GM12872 (cell line): ENCODE data around the gene ATF6B.
A peak's percentile ranks its signal among the peaks of the same experiment; 100 is the strongest.

ENCODE experiments used
- TF ChIP-seq, protein P1 (sequence below): IDR thresholded peaks from 3 replicates; pipeline ENCODE4 v1.5.1; 2011; ENCODE audit warnings: low read depth, mild to moderate bottlenecking, low read length, moderate library complexity; ENCODE audit not compliant: insufficient read depth

ATF6B gene

DNA sequence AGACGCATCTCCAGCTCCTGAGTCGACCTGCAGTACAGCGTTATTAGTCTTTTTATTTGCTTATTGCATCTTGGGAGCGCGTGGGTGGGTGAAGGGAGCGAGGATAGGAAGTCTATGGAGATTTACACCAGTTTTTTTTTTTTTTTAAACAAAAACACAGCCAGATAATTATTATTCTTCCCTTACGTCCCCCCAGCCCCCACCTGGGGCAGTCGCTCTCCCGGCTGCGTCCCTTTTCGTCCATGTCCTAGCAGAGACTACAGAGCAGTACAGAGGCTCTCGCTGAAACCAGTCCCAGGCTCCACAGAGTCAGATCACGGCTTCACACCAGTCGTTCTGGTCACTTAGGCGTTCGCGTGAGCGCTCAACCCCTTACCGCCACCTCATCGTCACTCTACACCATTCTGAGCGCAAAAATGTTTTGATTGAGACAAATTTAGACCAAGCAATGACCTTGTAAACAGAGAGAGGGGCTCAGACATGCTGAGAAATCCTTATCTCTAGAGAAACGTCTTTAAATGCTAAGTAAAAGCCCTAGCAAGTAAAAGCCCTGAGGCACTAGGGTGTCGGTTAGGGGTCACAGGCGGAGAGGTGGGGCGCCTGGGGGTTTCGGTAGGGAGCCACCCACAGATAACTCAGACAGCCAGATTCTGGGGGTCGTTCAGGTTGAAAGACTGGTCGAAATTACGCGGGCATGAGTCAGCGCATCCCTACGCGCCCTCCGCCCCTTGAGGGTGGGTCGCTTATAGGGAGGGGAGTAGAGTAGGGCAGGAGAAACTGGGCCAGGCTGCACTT is 24.9 kb upstream of the ATF6B start:
- TF ChIP-seq, protein P1, sequence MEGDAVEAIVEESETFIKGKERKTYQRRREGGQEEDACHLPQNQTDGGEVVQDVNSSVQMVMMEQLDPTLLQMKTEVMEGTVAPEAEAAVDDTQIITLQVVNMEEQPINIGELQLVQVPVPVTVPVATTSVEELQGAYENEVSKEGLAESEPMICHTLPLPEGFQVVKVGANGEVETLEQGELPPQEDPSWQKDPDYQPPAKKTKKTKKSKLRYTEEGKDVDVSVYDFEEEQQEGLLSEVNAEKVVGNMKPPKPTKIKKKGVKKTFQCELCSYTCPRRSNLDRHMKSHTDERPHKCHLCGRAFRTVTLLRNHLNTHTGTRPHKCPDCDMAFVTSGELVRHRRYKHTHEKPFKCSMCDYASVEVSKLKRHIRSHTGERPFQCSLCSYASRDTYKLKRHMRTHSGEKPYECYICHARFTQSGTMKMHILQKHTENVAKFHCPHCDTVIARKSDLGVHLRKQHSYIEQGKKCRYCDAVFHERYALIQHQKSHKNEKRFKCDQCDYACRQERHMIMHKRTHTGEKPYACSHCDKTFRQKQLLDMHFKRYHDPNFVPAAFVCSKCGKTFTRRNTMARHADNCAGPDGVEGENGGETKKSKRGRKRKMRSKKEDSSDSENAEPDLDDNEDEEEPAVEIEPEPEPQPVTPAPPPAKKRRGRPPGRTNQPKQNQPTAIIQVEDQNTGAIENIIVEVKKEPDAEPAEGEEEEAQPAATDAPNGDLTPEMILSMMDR, result no peak

DNA sequence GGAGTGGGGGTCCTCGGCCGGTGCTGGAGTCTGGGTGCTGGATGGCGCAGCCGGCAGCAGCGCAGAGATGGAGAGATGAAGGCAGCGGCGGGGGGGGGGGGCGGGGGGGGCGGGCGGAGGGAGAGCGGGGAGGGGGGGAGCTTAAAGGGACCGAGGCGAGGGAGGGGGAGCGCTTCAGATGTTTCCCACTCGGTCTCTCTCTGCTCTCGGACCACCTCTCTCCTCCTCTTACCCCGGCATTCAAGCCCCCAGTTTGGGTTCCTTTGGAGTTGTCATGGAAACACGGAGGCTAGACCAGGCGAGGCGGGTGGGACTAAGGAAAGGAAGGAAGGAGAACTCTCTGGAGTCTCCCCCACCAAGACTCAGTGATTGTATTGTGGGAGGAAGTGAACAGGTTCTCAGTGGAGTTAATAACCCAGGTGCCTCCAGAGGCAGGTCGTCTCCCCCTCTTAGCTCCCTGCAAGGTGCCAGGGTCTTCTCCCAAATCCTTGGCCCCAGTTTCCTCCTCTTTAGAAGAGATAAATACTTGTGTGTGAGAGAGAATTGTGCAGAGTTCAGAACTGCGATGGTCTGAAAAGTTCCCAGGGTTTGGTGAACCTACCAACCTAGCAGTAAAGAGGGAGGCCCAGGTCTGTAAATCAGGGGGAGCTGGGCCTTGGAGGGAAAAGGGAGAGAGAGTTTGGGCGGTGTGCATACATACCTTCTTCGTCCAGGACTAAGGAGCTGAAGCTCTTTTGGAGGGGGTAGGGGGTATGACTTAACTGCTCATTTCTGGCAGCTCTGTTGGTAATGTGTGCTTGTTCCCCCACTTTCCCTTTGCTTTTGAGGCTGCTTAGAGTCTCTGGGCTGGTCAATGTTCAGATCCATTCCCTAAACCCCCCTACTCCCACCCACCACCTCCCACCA is 24.1 kb upstream of the ATF6B start, which contains the start of gene PRRT1:
TSS of gene PRRT1 (minus strand) at position 77 of the 906 bp plus-strand sequence. CDS start 112 bp downstream, outside the sequence.
- TF ChIP-seq, protein P1, result no peak

DNA sequence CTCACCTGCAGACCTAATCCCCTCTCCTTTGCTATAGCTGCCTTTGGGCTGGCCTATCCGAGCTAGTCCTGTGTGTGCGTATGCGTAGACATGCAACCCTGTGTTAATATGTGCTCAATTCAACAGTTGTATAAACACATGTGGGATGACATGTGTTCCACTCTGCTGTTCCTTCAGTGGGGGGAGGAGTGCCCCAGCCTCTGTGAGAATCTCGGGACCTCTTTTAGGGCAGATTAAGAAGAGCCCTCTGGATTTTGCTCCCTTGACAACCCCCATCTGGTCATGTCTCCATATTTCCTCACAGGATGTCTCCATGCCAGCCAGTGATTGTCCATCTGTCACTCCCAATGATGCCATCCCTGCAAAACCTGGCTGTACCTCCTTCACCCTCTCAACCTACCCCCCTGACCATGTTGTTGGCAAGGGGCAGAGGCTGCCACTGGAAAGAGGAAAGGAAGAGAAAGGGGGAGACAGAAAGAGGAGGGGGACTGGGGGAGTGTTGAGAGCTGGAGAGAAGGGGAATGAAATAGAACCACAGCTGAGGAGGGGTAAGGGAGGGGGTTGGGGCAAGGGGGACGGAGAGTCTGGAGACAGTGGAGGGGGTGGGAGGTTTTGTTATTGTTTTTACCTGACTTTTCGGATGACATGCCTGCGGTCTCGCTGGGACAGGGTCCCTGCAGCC is 23.3 kb upstream of the ATF6B start:
- TF ChIP-seq, protein P1, result no peak

DNA sequence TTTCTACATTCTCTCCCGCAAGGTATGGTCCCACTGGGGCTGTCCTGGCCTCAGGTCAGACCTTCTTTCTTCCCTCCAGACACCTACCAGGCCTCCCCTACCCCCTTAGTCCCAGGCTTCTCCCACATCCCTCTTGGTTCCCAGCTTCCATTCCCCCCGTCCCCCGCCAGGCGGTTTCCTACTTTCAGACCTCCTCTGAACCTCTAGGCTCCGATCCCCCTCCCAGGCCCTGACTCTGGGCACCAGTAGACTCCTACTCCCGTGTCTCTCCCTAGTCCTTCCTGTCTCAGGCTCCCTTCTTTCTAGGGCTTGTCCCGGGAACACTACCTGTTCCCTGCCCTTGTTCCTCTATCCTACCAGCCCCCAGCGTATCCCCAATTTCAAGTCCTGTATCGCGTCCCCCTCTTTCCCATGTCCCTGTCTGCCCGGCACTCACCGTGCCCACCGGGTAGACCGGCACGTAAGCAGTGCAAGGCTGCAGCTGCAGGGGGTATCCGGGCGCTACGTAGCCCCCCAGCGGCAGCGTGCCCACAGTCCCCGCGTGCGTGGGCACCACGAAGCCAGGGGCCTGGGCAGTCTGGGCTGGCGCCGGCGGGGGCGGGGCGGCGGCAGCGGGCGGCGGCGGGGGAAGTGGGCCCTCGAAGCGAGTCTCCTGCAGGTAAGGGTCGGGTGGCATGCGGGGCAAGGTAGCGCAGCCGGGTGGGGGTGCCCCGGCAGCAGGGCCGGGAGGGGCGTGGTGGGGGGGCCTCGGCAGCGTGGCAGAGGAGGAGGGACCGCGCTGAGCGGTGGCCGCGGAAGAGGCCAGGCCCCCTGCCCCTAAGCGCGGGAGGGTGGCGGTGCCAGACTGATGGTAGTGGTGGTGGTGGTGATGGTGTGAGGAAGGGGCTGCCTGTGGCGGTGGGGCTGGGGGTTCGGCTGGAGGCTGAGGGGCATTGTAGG is 22.2 kb upstream of the ATF6B start:
- TF ChIP-seq, protein P1, result no peak

DNA sequence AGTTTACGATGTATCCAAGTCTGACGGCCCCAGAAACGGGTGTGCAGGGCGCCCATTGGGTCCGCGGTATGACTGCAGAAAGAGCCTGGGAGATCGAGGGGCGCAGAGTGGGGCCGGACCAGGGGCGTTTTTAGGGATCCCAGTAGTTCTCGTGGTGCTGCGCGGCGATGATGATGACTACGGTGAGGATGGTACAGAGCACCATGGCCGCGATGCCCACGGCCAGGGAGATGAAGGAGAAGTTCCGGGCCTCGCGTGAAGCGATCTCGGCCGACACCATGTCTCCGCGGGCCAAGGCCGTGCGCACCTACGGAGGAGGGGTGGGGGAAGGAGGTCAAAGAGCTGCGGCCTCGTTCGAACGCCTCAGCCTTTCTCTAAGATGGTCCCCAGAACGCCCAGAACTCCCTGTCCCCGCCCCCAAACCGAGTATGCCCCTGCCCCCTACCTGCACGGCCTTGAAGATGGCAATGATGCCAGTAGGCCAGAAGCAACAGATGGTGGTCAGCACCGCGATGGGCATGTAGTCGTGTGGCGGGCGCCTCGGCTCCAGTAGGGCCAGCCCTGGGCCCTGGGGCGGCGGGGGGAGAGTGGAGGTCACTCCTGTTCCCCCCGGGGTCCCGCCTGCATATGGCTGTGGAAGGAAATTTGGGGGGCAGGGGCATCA is 21.2 kb upstream of the ATF6B start:
- TF ChIP-seq, protein P1, result no peak

DNA sequence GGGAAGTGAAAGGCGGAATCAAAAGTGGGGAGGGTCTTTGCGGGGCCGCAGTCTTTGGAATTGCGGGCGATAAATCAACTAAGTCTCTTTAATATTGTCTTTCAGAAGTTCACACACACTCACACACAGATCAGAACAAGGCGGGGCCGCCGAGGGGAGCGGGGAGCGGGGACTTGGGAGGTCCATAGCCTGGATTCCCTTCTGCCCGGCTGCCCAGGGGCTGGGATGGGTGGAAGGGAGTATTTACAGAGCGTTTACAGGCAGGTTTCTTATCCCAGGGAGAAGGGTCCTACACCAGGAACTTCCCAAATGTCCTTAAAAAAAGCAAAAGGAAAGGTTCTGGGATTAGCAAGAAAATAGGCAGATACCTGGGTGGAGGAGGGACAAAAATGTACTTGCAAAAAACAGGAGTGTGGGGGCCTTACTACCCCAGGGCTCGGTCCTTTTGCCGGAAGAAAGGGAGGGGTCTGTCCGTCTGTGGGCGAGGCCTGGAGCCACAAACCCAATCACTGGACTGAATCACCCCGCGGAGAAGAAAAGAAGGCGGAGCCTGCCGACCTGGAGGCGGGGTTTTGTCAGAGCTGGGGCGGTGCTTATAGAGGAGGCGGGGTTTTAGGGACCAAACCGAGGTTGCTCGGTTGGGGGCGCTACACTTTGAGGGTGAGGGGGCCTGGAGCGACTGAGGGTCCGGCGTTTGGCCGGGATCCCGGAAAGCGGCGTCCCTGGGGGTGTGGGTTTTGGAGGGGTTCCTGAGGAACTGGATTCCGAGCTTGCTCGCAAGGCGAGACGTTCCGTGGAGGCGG is 20.4 kb upstream of the ATF6B start:
- TF ChIP-seq, protein P1, result peak; percentile 22; the same call in 1 of the 3 replicates
